ENCODE measurements around the gene TRAPPC2L.

The TRAPPC2L gene

DNA sequence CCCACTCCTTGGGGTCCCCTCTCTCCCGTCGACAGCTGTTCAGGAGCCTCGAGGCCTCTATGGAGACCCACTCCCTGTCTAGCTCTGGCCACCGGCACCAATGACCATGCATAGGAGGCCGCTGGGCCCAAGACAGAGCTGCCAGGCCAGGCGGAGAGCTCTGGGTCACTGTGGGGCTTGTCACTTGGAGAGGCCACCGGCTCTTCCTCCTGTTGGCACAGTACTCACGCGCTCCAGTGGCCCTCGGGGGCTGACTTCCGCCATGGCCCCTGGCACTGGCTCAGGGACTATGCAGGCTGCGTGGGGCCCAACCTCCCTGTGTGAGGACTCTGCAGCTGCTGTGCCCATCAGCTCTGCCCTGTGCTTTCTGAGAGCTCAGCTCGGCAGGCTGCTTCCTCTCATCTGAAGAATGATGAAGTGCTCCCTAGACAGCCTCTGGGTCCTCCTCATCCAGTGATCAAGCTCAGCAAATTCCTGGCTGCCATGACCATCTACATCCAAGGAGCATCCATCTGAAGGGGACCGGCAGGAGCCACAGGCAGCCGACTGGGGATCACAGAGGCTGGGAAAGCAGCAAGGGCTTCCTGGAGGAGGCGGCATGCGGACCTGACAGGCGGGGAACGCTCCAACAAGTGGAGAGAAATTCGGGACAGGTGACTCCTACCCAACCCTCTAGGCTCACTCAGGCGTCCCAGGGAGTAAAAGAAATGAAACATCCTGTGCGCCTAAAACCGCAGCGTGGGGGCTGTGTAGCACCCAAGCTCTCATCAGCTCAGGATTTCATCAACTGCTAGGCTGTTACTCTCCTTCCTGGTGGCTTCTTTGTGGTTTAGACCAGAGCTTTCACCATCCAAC is 17.0 kb upstream of the TRAPPC2L start:
- H3K36me3 ChIP-seq (ENCODE audit: control insufficient read depth in 1 of 2, insufficient read depth in 2 of 2, low read length in 2 of 2): peaks cover 0 to 38% of the 10 kb centered on the region in 2 donors
- H3K9me3 ChIP-seq (ENCODE audit: control insufficient read depth in 1 of 2, low read length in 2 of 2): no peaks in the 10 kb centered on the region

DNA sequence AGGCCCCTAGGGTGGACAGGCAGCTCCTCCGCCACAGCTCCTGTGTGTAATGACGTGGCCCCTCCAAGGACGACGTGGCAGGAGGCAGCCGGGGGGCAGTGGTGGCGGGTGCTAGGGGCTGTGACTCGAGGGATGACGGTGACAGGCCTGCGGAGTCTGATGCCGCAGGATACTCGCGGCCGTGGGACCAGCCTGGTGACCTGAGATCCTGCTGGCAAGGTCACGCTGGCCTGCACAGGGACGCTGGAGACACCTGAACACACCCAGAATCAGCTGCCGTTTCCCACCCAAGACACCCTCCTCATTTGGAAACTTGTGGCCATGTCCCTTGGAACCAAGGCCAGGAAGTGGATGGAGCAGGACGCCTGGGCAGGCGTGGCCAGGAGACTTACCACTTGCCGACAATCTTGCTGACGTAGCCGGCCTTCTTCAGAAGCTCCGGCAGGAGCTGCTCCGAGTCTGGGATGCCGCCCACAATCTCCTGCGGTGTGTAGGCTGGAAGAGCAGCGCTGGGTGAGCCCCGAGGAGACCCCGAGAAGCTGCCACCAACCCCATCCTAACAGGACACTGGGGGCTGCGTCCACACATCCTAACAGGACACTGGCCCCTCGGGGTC is 16.2 kb upstream of the TRAPPC2L start:
- Histone ChIP-seq H3K9me3 (ENCODE audit: control insufficient read depth in 1 of 2, low read length in 2 of 2) (no peaks in the 10 kb centered on the region), H3K36me3 (ENCODE audit: control insufficient read depth in 1 of 2, insufficient read depth in 2 of 2, low read length in 2 of 2) (peaks cover 0 to 30% of the 10 kb centered on the region in 2 donors), H3K27ac (ENCODE audit: low read depth, low read length) (no peak overlapping the region), H3K4me1 (ENCODE audit: control insufficient read depth in 1 of 2, insufficient read depth in 2 of 2, low read length in 2 of 2) (no peaks in the 10 kb centered on the region), H3K9ac (ENCODE audit: low read depth in 1 of 2, low read length in 2 of 2) (no peak overlapping the region), H3K27me3 (ENCODE audit: control insufficient read depth in 1 of 2, insufficient read depth in 2 of 2, low read length in 2 of 2) (no peaks in the 10 kb centered on the region), H3K4me3 (ENCODE audit: low read depth in 1 of 2, low read length in 2 of 2) (no peak overlapping the region)

More for the DNA sequence above, 17.0 kb upstream of the TRAPPC2L start:
- Histone ChIP-seq H3K27me3 (ENCODE audit: control insufficient read depth in 1 of 2, insufficient read depth in 2 of 2, low read length in 2 of 2) (no peaks in the 10 kb centered on the region), H3K4me1 (ENCODE audit: control insufficient read depth in 1 of 2, insufficient read depth in 2 of 2, low read length in 2 of 2) (no peaks in the 10 kb centered on the region), H3K27ac (ENCODE audit: low read depth, low read length) (no peak overlapping the region), H3K4me3 (ENCODE audit: low read depth in 1 of 2, low read length in 2 of 2) (no peak overlapping the region), H3K9ac (ENCODE audit: low read depth in 1 of 2, low read length in 2 of 2) (no peak overlapping the region)

DNA sequence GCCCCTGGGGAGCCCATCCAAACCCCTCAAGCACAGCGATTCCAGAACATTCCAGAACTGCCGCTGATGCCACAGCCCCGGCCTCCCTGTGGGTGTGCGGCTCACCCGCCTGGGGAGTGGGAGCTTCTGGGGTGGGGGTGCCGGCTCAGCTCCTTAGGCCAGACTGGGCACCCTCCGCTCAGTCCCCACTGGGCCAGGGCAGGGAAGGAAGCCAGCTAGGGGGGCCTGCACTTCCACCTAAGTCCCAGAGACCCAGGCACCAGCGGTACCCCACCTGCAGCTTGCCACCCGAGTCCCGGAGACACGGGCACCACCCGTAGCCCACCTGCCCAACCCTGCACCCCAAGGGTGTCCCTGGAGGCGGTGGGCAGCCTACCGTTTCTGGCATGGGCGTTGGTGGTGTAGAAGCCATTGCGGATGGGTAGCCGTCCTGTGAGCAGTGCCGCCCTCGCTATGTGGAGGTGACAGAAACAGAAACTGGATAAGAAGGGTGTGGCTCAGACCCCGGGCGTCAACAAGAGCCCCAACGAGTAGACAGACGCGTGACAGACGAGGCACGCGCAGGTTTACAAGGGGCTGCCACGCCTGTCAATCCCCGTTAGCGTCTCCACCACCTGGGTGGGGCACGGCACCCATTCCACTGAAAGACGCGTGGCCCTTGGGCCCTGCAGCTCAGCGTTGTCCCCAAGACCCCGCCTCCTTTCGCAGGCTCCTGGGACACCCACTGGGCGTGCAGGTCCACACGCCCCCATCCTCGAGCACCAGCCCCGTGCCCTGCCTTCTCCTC is 15.2 kb upstream of the TRAPPC2L start:
- H3K27me3 ChIP-seq (ENCODE audit: control insufficient read depth in 1 of 2, insufficient read depth in 2 of 2, low read length in 2 of 2): no peaks in the 10 kb centered on the region
- H3K4me3 ChIP-seq (ENCODE audit: low read depth in 1 of 2, low read length in 2 of 2): no peak overlapping the region
- H3K9ac ChIP-seq (ENCODE audit: low read depth in 1 of 2, low read length in 2 of 2): no peak overlapping the region
- H3K36me3 ChIP-seq (ENCODE audit: control insufficient read depth in 1 of 2, insufficient read depth in 2 of 2, low read length in 2 of 2): peaks cover 0 to 30% of the 10 kb centered on the region in 2 donors
- no peaks in the 10 kb centered on the region for H3K4me1 ChIP-seq (ENCODE audit: control insufficient read depth in 1 of 2, insufficient read depth in 2 of 2, low read length in 2 of 2)
- H3K9me3 ChIP-seq (ENCODE audit: control insufficient read depth in 1 of 2, low read length in 2 of 2): no peaks in the 10 kb centered on the region
- no peak overlapping the region for H3K27ac ChIP-seq (ENCODE audit: low read depth, low read length)

DNA sequence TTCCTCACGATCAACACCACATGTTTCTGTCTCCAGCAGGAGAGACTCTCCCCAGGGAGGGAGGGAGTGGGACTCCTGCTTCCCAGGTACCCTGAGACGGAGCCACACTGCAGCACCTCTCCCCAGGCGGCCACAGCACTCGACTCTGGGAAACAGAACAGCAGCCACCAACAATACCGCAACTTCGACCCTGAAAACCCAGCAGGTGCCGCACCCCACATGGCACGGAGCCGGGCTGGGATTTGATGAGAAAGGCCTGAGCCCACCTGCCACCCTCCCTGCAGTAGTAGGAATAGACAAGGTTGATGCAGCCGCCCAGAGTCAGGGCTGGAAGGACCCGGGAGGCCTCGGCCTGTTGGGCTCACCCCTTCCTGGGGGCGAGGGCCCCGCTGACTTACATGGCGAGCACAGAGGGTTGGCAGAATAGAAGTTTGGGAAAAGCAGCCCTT is 14.6 kb upstream of the TRAPPC2L start:
- H3K4me1 ChIP-seq (ENCODE audit: control insufficient read depth in 1 of 2, insufficient read depth in 2 of 2, low read length in 2 of 2): no peaks in the 10 kb centered on the region
- no peaks in the 10 kb centered on the region for H3K9me3 ChIP-seq (ENCODE audit: control insufficient read depth in 1 of 2, low read length in 2 of 2)

DNA sequence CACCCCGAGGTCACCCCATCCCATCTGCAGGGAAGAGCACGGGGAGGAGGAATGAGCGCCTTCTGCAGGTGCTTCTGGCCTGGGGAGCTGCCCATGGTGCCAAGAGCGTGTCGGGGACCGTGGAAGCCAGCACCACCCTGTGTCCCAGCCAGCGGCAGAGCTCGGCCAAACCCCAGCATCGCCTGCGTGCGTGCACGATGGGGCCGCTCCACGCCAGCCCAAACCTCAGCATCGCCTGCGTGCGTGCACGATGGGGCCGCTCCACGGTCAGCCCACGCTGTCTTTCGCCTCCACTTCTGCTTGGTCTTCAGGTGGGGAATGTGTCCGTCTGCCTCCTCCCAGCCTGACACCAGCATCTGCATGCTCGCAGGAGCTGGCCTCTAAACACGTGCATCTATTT is 14.1 kb upstream of the TRAPPC2L start:
- H3K4me3 ChIP-seq (ENCODE audit: low read depth in 1 of 2, low read length in 2 of 2): no peak overlapping the region
- H3K27me3 ChIP-seq (ENCODE audit: control insufficient read depth in 1 of 2, insufficient read depth in 2 of 2, low read length in 2 of 2): no peaks in the 10 kb centered on the region
- H3K4me1 ChIP-seq (ENCODE audit: control insufficient read depth in 1 of 2, insufficient read depth in 2 of 2, low read length in 2 of 2): no peaks in the 10 kb centered on the region
- peaks cover 0 to 30% of the 10 kb centered on the region in 2 donors for H3K36me3 ChIP-seq (ENCODE audit: control insufficient read depth in 1 of 2, insufficient read depth in 2 of 2, low read length in 2 of 2)
- no peak overlapping the region for H3K9ac ChIP-seq (ENCODE audit: low read depth in 1 of 2, low read length in 2 of 2)
- H3K9me3 ChIP-seq (ENCODE audit: control insufficient read depth in 1 of 2, low read length in 2 of 2): no peaks in the 10 kb centered on the region
- H3K27ac ChIP-seq (ENCODE audit: low read depth, low read length): no peak overlapping the region

More for the DNA sequence above, 14.6 kb upstream of the TRAPPC2L start:
- peaks cover 0 to 30% of the 10 kb centered on the region in 2 donors for H3K36me3 ChIP-seq (ENCODE audit: control insufficient read depth in 1 of 2, insufficient read depth in 2 of 2, low read length in 2 of 2)
- no peak overlapping the region for H3K27ac ChIP-seq (ENCODE audit: low read depth, low read length)
- H3K4me3 ChIP-seq (ENCODE audit: low read depth in 1 of 2, low read length in 2 of 2): no peak overlapping the region
- no peaks in the 10 kb centered on the region for H3K27me3 ChIP-seq (ENCODE audit: control insufficient read depth in 1 of 2, insufficient read depth in 2 of 2, low read length in 2 of 2)
- no peak overlapping the region for H3K9ac ChIP-seq (ENCODE audit: low read depth in 1 of 2, low read length in 2 of 2)

DNA sequence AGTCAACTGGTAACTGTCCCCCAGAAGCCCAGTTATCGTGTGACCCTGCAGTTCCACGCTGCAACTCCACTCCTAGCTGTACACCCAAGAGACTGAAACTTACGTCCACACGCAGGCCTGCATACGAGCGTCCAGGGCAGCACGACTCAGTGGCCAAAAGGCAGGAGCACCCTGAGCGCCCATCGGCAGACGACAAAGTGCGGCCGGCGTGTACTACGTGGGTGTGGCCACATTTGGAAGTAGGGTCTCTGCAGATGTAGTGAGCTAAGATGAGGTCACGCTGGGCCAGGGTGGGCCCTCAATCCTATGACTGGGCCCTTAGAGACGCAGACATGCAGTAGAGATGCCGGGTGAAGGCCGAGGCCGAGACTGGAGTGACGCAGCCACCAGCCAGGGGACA is 13.7 kb upstream of the TRAPPC2L start:
- Histone ChIP-seq H3K27me3 (ENCODE audit: control insufficient read depth in 1 of 2, insufficient read depth in 2 of 2, low read length in 2 of 2) (no peaks in the 10 kb centered on the region), H3K4me3 (ENCODE audit: low read depth in 1 of 2, low read length in 2 of 2) (no peak overlapping the region), H3K27ac (ENCODE audit: low read depth, low read length) (no peak overlapping the region), H3K9me3 (ENCODE audit: control insufficient read depth in 1 of 2, low read length in 2 of 2) (no peaks in the 10 kb centered on the region), H3K36me3 (ENCODE audit: control insufficient read depth in 1 of 2, insufficient read depth in 2 of 2, low read length in 2 of 2) (peaks cover 0 to 28% of the 10 kb centered on the region in 2 donors), H3K4me1 (ENCODE audit: control insufficient read depth in 1 of 2, insufficient read depth in 2 of 2, low read length in 2 of 2) (no peaks in the 10 kb centered on the region), H3K9ac (ENCODE audit: low read depth in 1 of 2, low read length in 2 of 2) (no peak overlapping the region)

DNA sequence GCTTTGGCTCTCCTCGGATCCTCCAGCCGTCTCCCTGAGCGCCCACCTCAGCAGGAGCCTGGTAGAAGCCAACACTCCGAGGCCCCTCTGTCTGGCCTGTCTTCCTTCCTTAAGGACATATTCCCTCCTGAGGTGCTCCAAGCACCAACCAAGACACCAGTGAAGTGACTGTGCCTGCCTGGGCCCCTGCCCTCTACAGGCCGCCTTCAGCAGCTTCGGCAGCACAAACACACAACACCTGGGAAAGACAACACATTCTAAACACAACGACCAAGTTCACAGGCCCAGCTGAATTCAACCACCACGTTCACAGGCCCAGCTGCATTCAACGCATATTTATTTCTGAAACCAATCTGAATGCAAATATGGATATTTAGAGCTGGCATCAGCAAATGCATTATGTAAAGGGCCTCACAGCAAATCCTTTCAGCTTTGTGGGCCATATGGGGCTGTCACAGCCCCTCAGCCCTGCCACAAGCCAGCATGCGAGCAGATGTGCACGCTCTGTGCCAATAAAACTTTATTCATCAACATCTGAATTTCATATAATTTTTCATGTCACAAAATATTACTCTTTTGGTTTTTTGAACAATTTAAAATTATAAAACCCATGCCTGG is 12.4 kb upstream of the TRAPPC2L start:
- no peaks in the 10 kb centered on the region for H3K4me1 ChIP-seq (ENCODE audit: control insufficient read depth in 1 of 2, insufficient read depth in 2 of 2, low read length in 2 of 2)
- no peaks in the 10 kb centered on the region for H3K9me3 ChIP-seq (ENCODE audit: control insufficient read depth in 1 of 2, low read length in 2 of 2)
- no peak overlapping the region for H3K9ac ChIP-seq (ENCODE audit: low read depth in 1 of 2, low read length in 2 of 2)
- H3K4me3 ChIP-seq (ENCODE audit: low read depth in 1 of 2, low read length in 2 of 2): no peak overlapping the region
- no peak overlapping the region for H3K27ac ChIP-seq (ENCODE audit: low read depth, low read length)
- no peaks in the 10 kb centered on the region for H3K27me3 ChIP-seq (ENCODE audit: control insufficient read depth in 1 of 2, insufficient read depth in 2 of 2, low read length in 2 of 2)
- H3K36me3 ChIP-seq (ENCODE audit: control insufficient read depth in 1 of 2, insufficient read depth in 2 of 2, low read length in 2 of 2): peaks cover 0 to 17% of the 10 kb centered on the region in 2 donors

DNA sequence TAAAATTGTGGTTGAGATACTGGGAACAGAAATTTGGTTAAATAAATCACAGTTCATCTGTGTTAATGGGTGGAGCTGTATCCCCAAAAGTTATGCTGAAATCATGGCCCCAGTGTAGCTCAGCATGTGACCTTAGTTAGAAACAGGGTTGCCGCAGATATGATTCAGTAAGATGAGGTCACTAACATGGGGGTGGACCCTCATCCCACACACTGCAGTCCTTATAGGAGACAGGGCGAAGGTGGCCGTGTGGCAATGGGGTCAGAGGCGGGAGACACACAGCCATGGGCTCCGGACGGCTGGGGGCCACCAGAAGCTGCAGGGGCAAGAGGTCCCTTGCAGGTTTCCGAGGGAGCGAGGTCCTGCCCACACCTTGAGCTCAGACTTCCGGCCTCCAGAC is 10.8 kb upstream of the TRAPPC2L start:
- no peaks in the 10 kb centered on the region for H3K4me1 ChIP-seq (ENCODE audit: control insufficient read depth in 1 of 2, insufficient read depth in 2 of 2, low read length in 2 of 2)
- H3K9ac ChIP-seq (ENCODE audit: low read depth in 1 of 2, low read length in 2 of 2): no peak overlapping the region
- peaks cover 0 to 15% of the 10 kb centered on the region in 2 donors for H3K36me3 ChIP-seq (ENCODE audit: control insufficient read depth in 1 of 2, insufficient read depth in 2 of 2, low read length in 2 of 2)
- H3K27ac ChIP-seq (ENCODE audit: low read depth, low read length): no peak overlapping the region
- H3K4me3 ChIP-seq (ENCODE audit: low read depth in 1 of 2, low read length in 2 of 2): no peak overlapping the region
- no peaks in the 10 kb centered on the region for H3K27me3 ChIP-seq (ENCODE audit: control insufficient read depth in 1 of 2, insufficient read depth in 2 of 2, low read length in 2 of 2)
- H3K9me3 ChIP-seq (ENCODE audit: control insufficient read depth in 1 of 2, low read length in 2 of 2): no peaks in the 10 kb centered on the region

DNA sequence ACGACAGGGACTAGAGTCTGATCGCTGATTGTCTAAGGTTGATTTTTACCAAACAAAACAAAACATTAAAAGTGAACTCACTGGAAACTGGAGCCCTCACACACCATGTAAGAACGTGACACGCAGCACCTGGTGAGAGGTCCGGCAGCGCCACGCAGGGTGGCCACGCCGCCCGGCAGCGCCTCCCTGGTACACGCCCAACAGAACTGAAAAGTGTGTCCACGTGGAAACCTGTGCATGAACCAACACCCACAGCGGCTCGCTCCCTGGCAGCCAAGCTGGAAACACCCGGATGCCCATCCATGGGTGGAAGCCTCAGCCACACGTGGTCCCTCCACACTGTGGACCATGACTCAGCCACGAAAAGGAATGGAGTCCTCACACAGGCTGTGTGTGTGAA is 9.3 kb upstream of the TRAPPC2L start:
- Histone ChIP-seq H3K27me3 (ENCODE audit: control insufficient read depth in 1 of 2, insufficient read depth in 2 of 2, low read length in 2 of 2) (no peaks in the 10 kb centered on the region), H3K36me3 (ENCODE audit: control insufficient read depth in 1 of 2, insufficient read depth in 2 of 2, low read length in 2 of 2) (peaks cover 0 to 18% of the 10 kb centered on the region in 2 donors), H3K4me3 (ENCODE audit: low read depth in 1 of 2, low read length in 2 of 2) (no peak overlapping the region), H3K27ac (ENCODE audit: low read depth, low read length) (no peak overlapping the region), H3K9ac (ENCODE audit: low read depth in 1 of 2, low read length in 2 of 2) (no peak overlapping the region), H3K4me1 (ENCODE audit: control insufficient read depth in 1 of 2, insufficient read depth in 2 of 2, low read length in 2 of 2) (no peaks in the 10 kb centered on the region), H3K9me3 (ENCODE audit: control insufficient read depth in 1 of 2, low read length in 2 of 2) (no peaks in the 10 kb centered on the region)
